Brain pericyte (primary cell): ENCODE measurements around the gene C15orf62.

Source experiments
- DNase-seq: peaks from one replicate; pipeline ENCODE4 v3.0.0-alpha.2; 2012; ENCODE audit warnings: low read depth, low spot score

Gene C15orf62

DNA sequence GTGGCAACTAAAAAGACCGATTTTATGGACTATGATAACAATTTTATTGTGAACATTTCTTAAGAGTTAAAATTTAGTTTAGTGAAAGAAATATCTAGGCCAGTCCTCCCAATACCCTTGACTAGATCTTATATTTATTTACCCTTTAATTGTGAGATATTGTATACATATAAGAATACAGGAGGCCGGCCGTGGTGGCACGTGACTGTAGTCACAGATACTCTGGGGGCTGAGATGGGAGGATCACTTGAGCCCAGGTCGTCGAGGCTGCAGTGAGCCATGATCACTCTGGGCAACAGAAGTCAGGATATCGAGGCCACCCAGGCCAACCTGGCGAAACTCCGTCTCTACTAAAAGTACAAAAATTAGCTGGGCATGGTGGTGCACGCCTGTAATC is 14.0 kb upstream of the C15orf62 start:
- DNase-seq: no peak

- DNase-seq: no peak
Observed at GRCh38 chr15:40756938-40757337, 12.8 kb upstream of the C15orf62 start.

GRCh38 chr15:40759961-40760360 is 9.8 kb upstream of the C15orf62 start:
- no peak for DNase-seq

DNA sequence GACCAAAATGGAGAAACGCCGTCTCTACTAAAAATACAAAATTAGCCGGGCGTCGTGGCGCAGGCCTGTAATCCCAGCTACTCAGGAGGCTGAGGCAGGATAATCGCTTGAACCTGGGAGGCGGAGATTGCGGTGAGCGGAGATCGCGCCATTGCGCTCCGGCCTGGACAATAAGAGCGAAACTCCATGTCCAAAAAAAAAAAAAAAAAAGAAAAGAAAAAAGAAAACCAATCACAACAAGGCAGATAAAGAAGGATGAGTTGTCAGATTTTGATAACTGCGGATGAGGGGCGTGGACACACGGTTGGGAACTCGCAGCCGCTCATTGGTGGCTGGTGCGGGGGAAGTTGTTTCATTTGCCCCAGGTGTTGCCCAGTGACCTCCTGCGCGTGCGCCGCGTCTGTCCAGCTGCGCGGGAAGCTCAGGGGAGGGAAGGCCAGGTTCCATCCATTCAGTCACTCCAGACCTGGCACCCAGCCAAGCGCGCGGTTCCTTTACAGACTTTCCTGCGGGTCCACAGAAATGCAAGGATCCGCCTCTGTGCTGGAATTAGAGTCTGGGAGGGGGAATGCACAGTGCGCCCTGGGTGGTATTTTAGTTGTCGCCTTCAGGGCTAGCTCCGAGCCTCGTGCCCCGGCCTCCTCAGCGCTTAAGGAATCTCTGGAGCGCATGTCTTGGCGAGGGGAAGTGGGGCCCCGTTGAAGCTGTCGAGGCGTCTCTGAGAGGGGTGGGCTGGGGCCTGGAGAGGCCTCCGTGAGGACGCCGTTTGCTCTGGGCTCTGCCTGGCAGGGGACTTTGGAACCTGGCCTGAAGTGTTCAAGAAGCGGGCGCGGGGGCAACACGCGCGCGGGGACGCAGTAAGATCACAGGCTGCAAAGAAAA is 6.6 kb upstream of the C15orf62 start:
- no peak for DNase-seq

GRCh38 chr15:40763801-40764628 is 5.8 kb upstream of the C15orf62 start, which contains the start of gene GCHFR:
Gene GCHFR (plus strand): TSS chr15:40764068. CDS start chr15:40764181, 113 bp downstream.
- no peak for DNase-seq

- DNase-seq: no peak
Observed at GRCh38 chr15:40764629-40765103, 5.1 kb upstream of the C15orf62 start.

DNA sequence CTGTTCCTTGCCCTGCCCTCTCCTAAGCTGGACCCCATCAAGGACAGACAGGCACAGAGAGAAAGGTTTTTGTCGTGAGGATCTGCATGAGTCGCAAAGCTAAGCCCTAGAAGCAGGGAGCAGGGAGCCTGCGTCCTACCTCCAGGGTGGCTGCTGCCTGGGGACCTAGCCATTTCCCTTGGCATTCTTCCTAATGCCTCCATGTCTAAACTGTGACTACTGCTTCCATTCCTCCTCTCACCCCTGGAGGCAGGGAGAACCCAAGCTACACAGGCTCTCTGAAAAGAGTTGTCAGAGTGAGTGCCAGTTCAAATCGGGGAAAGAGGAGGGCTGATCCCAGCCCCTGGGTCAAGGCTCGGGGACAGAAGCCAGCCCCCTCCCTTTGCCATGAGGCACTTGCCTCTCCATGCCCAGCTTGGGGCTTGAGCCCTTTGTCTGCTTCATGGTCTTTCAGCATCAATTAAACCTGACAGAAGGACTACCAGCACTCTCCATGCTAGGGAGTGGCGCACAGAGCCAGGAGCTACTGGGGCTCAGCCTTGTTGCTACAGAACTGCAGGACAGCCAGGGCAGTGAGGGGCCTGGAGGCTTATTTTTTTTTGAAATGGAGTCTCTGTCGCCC is 3.5 kb upstream of the C15orf62 start:
- DNase-seq: no peak

DNA sequence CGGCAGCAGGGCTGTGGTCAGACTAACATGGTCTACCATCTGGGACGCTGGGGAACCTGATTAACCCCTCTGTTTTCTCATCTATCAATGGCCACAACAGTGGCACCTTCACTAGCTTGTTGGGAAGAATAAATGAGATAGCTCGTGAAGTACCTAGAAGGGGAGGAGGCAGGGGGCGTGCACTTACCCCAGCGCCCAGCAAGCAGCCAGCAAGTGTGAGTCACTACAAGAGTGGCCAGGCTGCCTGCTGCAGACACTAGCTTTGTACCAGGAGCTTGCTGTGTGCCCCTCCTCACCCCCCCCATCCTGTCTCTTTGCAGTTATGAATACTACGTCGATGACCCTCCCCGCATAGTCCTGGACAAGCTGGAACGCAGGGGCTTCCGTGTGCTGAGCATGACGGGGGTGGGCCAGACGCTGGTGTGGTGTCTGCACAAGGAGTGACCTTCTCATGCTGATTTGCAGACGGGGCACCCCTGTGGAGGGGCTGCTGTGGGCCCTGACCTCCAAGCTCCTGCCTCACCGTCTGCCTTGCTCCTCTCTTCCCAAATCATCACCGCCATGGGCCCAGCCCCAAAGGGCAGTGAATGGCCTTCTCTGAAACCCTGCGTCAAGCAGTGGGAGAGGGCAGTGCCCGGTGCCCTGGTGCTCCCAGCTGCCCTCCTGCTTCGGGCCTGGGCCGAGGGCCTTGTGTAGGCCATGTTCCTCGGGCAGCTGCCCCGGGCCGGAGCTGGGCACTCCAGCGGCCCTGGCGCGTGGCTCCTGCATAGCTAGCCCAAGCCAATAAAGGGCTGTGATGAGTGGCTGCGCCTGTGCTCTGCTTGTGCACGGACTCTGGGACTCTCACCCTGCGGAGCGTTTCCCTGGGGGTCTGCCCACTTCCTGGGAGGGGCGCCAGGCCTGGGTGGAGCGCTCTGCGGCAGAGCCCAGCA is 2.6 kb upstream of the C15orf62 start:
- DNase-seq: no peak

- no peak for DNase-seq
Observed at GRCh38 chr15:40767838-40768500, 1.8 kb upstream of the C15orf62 start.

DNA sequence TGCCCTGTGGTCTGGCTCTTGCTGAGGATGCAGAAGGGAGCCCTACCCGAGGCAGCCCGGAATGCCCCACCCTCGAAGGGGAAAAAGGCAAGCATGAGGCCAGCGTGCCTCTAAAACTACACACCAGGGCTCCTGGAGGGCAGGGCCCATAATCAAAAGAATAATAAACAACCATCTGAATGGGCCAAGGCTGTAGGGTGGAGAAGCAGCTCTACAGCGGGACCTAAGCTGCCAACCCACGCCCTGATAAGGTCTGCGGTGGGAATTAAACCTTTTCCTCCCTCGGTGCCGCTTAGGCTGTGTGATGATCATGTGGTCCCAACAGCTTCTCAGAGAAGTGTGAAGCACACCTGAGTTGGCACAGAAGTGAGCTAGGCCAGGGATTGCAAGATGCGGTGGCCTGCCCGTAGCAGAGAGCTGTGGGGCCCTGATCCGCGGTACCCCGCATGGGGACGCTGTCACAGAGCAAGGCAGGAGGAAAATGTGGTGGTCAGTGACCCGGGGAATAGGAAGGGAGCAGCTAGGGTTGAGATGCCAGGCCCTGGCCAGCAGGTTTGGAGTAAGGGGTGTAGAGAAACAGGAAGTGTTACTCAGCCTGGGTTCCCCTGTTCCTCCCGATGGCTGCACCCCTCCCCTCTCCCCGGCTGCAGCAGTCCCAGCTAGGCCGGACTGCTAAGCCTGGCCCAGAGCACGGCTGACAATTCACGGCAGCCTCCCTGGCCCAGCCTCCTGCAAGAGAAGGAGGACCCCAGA is 1.1 kb upstream of the C15orf62 start:
- no peak for DNase-seq

- DNase-seq: no peak
Observed at GRCh38 chr15:40770147-40770721, 454 bp downstream of the C15orf62 start.

DNA sequence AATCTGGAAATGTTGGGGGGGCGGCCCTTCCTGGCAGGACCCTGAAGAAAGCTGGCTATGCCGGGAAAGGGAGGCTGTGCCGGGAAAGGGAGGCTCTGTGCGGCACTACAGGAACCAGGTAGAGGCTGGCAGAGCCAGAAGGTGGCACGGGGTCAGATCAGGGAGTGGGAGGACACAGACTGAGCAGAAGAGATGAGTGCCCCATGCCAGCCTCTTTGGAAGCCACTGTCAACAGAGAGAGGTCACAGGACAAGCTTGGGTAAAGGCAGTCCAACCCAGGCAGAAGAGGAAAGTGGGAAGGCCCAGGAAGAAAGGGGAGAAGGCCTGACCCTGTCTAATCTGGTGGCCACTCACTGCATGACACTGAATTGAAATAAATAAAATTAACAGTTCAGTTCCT is 1.5 kb downstream of the C15orf62 start:
- no peak for DNase-seq

- no peak for DNase-seq
Observed at GRCh38 chr15:40772014-40772413, 2.2 kb downstream of the C15orf62 start.

- no peak for DNase-seq
Observed at GRCh38 chr15:40773496-40773895, 3.7 kb downstream of the C15orf62 start.

GRCh38 chr15:40773902-40774301 is 4.1 kb downstream of the C15orf62 start:
- no peak for DNase-seq

DNA sequence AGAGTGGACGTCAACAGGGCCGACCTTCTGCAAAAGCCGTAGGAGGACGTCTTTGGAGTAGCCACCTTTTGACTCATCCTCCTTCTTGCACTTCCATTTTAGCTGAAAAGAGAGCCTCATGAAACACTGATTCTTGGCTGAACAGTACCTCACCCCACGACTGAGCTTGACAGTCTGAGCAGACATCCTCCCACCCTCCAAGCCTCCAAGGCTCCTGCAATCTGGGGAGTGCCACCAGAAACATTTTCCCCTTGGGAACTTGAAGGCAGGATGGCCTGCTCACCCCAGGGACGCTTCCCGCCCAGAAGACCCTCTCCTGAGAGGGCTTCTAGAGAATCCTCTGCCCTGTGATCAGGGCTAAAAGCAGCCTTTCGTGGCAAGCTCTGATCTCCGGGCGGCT is 5.2 kb downstream of the C15orf62 start:
- no peak for DNase-seq

GRCh38 chr15:40775740-40776536 is 6.2 kb downstream of the C15orf62 start:
- no peak for DNase-seq

DNA sequence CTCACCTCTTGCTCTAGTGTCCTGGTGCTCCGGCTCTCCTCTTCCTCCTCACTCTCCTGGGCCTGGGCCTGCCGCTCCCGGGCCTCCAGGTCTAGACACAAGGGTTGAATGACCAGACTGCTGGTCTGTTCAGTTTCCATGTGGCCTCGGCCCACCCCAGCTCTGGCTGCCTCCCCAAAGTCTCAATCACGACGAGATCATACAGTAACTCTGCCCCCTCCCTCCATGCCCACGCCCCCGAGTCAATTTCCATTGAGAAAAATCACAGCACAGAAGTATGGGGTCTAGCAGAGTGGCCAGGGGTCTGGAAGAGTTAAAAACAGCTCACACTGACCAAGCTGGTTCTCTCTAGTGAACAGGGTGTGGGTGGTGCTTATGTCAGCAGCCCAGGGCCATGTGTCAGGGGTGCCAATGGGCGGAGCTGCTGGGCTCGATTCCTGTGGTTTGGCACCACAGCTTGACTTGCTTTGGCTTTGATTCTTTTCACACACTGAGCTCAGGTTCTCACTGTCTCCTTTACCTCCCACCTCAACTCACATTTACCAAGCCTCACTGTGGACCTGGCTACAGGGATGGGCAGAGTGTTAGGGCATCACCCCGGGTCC is 6.9 kb downstream of the C15orf62 start:
- DNase-seq: no peak
